Measurements from ENCODE around the gene UCN. TPM values are rescaled to one million over a fixed set of nuclear protein-coding genes. Genes with fewer than 3 reads are reported as not detected.

Gene UCN
- total RNA-seq, 4 donors from 2014 or later: 0.82 to 10.8 (median 2.2) TPM; not detected in 1

DNA sequence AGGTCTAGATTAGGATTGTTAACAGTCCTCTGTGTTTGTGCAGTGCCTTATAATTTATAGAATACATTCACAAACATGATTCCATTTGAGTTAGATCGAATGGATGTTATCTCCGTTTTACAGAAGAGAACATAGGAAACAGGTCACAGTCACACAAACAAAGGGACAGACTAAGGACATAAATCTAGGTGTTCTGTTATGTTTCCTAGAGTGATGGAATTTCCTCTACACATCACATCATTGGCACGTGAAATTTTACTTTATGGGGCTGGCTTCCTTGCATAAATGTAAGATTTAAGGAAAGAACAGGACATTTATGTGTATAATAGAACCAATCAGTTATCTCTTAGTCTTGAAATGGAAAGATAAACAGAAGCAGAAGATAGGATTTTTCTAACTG, 19.6 kb downstream of the UCN start:
- DNase-seq: no peak
- Histone ChIP-seq H3K9me3 (no peaks in the 10 kb centered on the region), H3K4me3 (no peak overlapping the region), H3K27ac (no peak overlapping the region), H3K27me3 (peaks cover 55% of the 10 kb centered on the region), H3K36me3 (no peaks in the 10 kb centered on the region), H3K4me1 (no peaks in the 10 kb centered on the region)
- 34 to 36% methylated on average over 3 of the region's 3 CpGs for WGBS, 2 donors (ENCODE audit: low coverage in 1 of 2)
- in situ Hi-C loops (cut with MboI; ENCODE audit: low pct_ligation_motif_present in 1 of 4, low pct_unique_long_range_greater_than_20kb in 1 of 4, low sequenced_read_pairs in 3 of 4): loop anchor here in 3 of 4 donors (10.0 to 25.0 kb wide), 2 partner anchors 184 to 326 kb away; partner anchors contain the start of gene MAPRE3 (in 3 of the 3)
- intact Hi-C loops (cut with DNase I; ENCODE audit: low total_unique reads): loop anchor here (10.0 kb wide), 1 partner anchor 324 kb away; no protein-coding TSS in a partner anchor
- TF ChIP-seq EP300 (IDR thresholded peaks at IDR 0.05; ENCODE audit: low read depth): no peak
- TF ChIP-seq, protein P1, sequence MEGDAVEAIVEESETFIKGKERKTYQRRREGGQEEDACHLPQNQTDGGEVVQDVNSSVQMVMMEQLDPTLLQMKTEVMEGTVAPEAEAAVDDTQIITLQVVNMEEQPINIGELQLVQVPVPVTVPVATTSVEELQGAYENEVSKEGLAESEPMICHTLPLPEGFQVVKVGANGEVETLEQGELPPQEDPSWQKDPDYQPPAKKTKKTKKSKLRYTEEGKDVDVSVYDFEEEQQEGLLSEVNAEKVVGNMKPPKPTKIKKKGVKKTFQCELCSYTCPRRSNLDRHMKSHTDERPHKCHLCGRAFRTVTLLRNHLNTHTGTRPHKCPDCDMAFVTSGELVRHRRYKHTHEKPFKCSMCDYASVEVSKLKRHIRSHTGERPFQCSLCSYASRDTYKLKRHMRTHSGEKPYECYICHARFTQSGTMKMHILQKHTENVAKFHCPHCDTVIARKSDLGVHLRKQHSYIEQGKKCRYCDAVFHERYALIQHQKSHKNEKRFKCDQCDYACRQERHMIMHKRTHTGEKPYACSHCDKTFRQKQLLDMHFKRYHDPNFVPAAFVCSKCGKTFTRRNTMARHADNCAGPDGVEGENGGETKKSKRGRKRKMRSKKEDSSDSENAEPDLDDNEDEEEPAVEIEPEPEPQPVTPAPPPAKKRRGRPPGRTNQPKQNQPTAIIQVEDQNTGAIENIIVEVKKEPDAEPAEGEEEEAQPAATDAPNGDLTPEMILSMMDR (IDR thresholded peaks at IDR 0.05): no peak
- no peak for TF ChIP-seq POLR2AphosphoS5 (IDR thresholded peaks at IDR 0.05)
- no peak for TF ChIP-seq POLR2A (IDR thresholded peaks at IDR 0.05)

DNA sequence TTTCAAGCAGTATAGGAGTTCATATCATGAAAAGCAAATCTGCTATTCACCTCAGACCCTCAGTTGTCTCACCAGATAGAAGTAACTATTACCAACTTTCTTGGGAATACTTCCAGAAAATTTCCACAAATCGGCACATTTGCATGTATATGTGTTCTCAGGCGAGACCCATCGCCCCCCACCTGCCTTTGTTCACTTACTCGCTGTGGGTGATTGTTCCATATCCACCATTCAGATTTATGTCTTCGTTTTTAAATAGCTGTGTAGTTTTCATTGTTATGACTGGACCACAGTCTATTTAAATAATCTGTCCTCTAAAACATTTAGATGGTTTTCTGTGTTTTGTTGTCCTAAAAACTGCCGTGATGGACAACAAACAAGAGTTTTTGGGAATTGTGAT, 22.8 kb downstream of the UCN start:
- 78 to 91% methylated on average over 5 to 6 of the region's 6 CpGs for WGBS, 2 donors (ENCODE audit: low coverage in 1 of 2)
- in situ Hi-C loops (cut with MboI; ENCODE audit: low pct_ligation_motif_present in 1 of 4, low pct_unique_long_range_greater_than_20kb in 1 of 4, low sequenced_read_pairs in 3 of 4): loop anchor here in 3 of 4 donors (10.0 to 25.0 kb wide), 2 partner anchors 181 to 323 kb away; partner anchors contain the start of gene MAPRE3 (in 3 of the 3)
- no peaks in the 10 kb centered on the region for H3K36me3 ChIP-seq
- intact Hi-C loops (cut with DNase I; ENCODE audit: low total_unique reads): loop anchor here (10.0 kb wide), 1 partner anchor 321 kb away; no protein-coding TSS in a partner anchor
- no peaks in the 10 kb centered on the region for H3K4me1 ChIP-seq
- no peak overlapping the region for H3K27ac ChIP-seq
- H3K27me3 ChIP-seq: peaks cover 59% of the 10 kb centered on the region
- TF ChIP-seq POLR2AphosphoS5 (IDR thresholded peaks at IDR 0.05) (no peak), POLR2A (IDR thresholded peaks at IDR 0.05) (no peak), EP300 (IDR thresholded peaks at IDR 0.05; ENCODE audit: low read depth) (no peak)
- TF ChIP-seq, protein P1 (IDR thresholded peaks at IDR 0.05): no peak
- H3K4me3 ChIP-seq: no peak overlapping the region
- H3K9me3 ChIP-seq: no peaks in the 10 kb centered on the region
- no peak for DNase-seq

DNA sequence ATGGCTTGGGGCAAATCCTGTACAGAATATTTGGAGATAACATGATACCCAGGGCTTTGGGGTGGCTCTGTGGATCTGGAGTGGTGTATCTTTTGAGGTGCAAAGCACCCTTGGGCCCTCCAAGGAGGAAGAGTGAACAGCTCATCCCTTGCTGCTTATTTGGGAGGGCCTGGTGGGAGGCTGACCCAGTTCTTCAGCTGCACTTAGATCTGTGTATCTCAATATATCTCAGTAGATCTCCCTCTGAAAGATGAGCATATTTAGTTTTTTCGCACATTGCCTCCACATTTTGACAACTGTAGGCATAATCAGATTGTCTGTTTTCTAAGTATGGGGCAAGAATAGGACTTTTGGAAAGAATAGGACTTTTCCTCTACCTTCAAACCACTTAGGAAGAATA, 23.2 kb downstream of the UCN start:
- H3K4me1 ChIP-seq: no peaks in the 10 kb centered on the region
- no peak overlapping the region for H3K4me3 ChIP-seq
- in situ Hi-C loops (cut with MboI; ENCODE audit: low pct_ligation_motif_present in 1 of 4, low pct_unique_long_range_greater_than_20kb in 1 of 4, low sequenced_read_pairs in 3 of 4) (loop anchor here (5.0 to 25.0 kb wide), 3 partner anchors 180 to 323 kb away; partner anchors contain the start of gene MAPRE3 (in 3 of the 4)), intact Hi-C loops (cut with DNase I; ENCODE audit: low total_unique reads) (loop anchor here (10.0 kb wide), 1 partner anchor 320 kb away; no protein-coding TSS in a partner anchor)
- no peak overlapping the region for H3K27ac ChIP-seq
- H3K9me3 ChIP-seq: no peaks in the 10 kb centered on the region
- H3K27me3 ChIP-seq: peaks cover 56% of the 10 kb centered on the region
- H3K36me3 ChIP-seq: no peaks in the 10 kb centered on the region
- TF ChIP-seq, protein P1 (IDR thresholded peaks at IDR 0.05): no peak
- no peak for TF ChIP-seq POLR2A (IDR thresholded peaks at IDR 0.05)
- no peak for TF ChIP-seq EP300 (IDR thresholded peaks at IDR 0.05; ENCODE audit: low read depth)
- no peak for TF ChIP-seq POLR2AphosphoS5 (IDR thresholded peaks at IDR 0.05)
- 88 to 97% methylated on average over 1 of the region's 1 CpG for WGBS, 2 donors (ENCODE audit: low coverage in 1 of 2)
- DNase-seq: no peak

DNA sequence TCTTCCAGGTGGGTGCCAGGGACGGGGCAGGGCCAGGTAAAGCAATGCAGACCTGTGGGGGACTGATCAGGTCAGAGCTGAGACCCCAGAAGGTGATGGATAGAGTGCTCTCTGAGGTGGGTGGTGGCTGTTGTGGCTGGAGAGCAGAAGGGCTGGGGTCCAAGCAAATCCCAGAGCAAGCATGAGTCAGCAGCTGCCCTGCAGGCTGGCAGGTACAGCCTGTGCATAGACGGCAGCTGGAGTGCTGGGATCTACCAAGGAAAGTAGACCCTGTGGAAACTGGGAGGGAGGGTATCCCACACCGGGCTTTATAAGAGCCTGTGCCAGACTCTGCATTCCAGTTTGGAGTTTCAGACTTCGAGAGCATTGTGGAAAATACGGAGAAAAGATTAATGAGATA, 25.4 kb downstream of the UCN start:
- TF ChIP-seq EP300 (IDR thresholded peaks at IDR 0.05; ENCODE audit: low read depth) (no peak), POLR2AphosphoS5 (IDR thresholded peaks at IDR 0.05) (no peak), POLR2A (IDR thresholded peaks at IDR 0.05) (no peak)
- TF ChIP-seq, protein P1 (IDR thresholded peaks at IDR 0.05): no peak
- peaks cover 52% of the 10 kb centered on the region for H3K27me3 ChIP-seq
- no peak overlapping the region for H3K27ac ChIP-seq
- no peaks in the 10 kb centered on the region for H3K4me1 ChIP-seq
- no peaks in the 10 kb centered on the region for H3K36me3 ChIP-seq
- 40 to 49% methylated on average over 1 to 5 of the region's 5 CpGs for WGBS, 2 donors (ENCODE audit: low coverage in 1 of 2)
- intact Hi-C loops (cut with DNase I; ENCODE audit: low total_unique reads): loop anchor here (10.0 kb wide), 1 partner anchor 318 kb away; no protein-coding TSS in a partner anchor
- no peak for DNase-seq
- in situ Hi-C loops (cut with MboI; ENCODE audit: low pct_ligation_motif_present in 1 of 4, low pct_unique_long_range_greater_than_20kb in 1 of 4, low sequenced_read_pairs in 3 of 4): loop anchor here (5.0 to 25.0 kb wide), 3 partner anchors 178 to 321 kb away; partner anchors contain the start of gene MAPRE3 (in 3 of the 4)
- no peaks in the 10 kb centered on the region for H3K9me3 ChIP-seq
- no peak overlapping the region for H3K4me3 ChIP-seq
